Uterus (tissue), 4 donors: Measurements from ENCODE around the gene MBD3L5. TPM values are rescaled to one million over a fixed set of nuclear protein-coding genes. Genes with fewer than 3 reads are reported as not detected.
"Not testable (repeated sequence)": the region's sequence is repeated elsewhere in the genome, so short reads cannot be mapped to it uniquely, and the experiment has no call there.

Experiments used
- DNase-seq, 2 donors: peaks; one replicate each; pipeline ENCODE4 v3.0.0-alpha.2; 2019 to 2020
- H3K27ac ChIP-seq, 2 donors: fragments of 200-600 bp; sonication (generic); 1 replicate in 1 of 2; 2 replicates in 1 of 2; pipeline ENCODE4 v1.5.1; 2016 to 2018
- H3K27me3 ChIP-seq, 2 donors: fragments of 200-600 bp; sonication (generic); one replicate each; pipeline ENCODE4 v1.5.1; 2018 to 2019; ENCODE audit warnings: control low read depth in 1 of 2
- H3K36me3 ChIP-seq, 2 donors: fragments of 200-600 bp; sonication (generic); one replicate each; pipeline ENCODE4 v1.5.1; 2019; ENCODE audit warnings: control low read depth in 1 of 2
- H3K4me1 ChIP-seq, 2 donors: fragments of 200-600 bp; sonication (generic); one replicate each; pipeline ENCODE4 v1.5.1; 2018 to 2019; ENCODE audit warnings: control low read depth in 1 of 2
- H3K4me3 ChIP-seq, 2 donors: fragments of 200-600 bp; sonication (generic); 1 replicate in 1 of 2; 2 replicates in 1 of 2; pipeline ENCODE4 v1.5.1; 2018 to 2019; ENCODE audit warnings: mild to moderate bottlenecking in 1 of 2
- H3K9me3 ChIP-seq, 2 donors: fragments of 200-600 bp; sonication (generic); one replicate each; pipeline ENCODE4 v1.5.1; 2019; ENCODE audit warnings: control low read depth in 1 of 2
- POLR2A ChIP-seq, 2 donors: fragments of 450-650 bp; IDR thresholded peaks; one replicate each; pipeline ENCODE4 v1.6.1; 2016; ENCODE audit warnings: antibody characterized with exemption in 2 of 2, mild to moderate bottlenecking in 1 of 2, moderate library complexity in 1 of 2
- intact Hi-C: fragments of 100-400 bp; cut with DNase I; formaldehyde crosslinking; loops from one replicate; pipeline ENCODE4 v1.15.1; 2023; ENCODE audit warnings: low total_unique reads
- total RNA-seq, 4 donors: library from RNA; depleted of rRNA in 3 of 4; stranded (reverse); fragments of >200 nt in 3 of 4; gene quantifications; one replicate each; pipeline versions ENCODE4 v1.1.0 to v1.2.4, GENCODE V29; 2014 to 2023
- TF ChIP-seq, protein P1 (sequence below), 4 experiments: fragments of 200-600 bp in 2 of 4; fragments of 450-650 bp in 2 of 4; sonication (generic) in 2 of 4; IDR thresholded peaks; one replicate each; pipeline ENCODE4 v1.5.1; 2016 to 2019; ENCODE audit warnings: antibody characterized with exemption in 4 of 4, mild to moderate bottlenecking in 2 of 4, moderate library complexity in 1 of 4
- donor health status: DM: yes; HTN: yes; CAD: no.

MBD3L5 gene
- total RNA-seq, 4 donors from 2014 or later = not detected

DNA sequence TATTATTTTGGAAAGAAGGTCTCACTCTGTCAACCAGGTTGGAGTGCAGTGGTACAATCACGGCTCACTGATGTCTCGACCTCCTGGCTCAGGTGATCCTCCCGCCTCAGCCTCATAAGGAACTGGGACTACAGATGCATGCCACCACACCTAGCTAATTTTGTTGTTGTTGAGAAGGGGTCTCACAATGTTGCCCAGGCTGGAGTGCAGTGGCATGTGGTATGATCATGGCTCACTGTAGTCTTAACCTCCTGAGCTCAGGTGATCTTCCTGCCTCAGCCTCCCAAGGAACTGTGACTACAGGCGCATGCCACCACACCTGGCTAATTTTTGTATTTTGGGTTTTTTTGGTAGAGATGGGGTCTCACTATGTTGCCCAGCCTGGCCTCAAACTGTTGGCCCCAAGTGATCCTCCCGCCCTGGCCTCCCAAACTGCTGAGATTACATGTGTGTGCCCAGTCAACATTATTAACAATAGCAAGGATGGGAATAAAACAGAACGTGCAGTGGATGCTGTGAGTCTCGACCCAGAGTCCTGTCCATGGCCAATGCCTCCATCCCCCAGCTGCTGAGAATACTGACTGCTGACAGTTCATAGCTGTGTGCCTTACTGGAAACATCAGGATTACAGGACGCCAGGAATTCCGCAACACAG is 33.5 kb downstream of the MBD3L5 start:
- Histone ChIP-seq H3K27me3 (no peaks in the 10 kb centered on the region), H3K27ac (no peak overlapping the region), H3K9me3 (no peaks in the 10 kb centered on the region), H3K4me1 (no peaks in the 10 kb centered on the region), H3K36me3 (no peaks in the 10 kb centered on the region), H3K4me3 (no peak overlapping the region)
- intact Hi-C loops = no loop called here
- DNase-seq = no peak
- no peak for TF ChIP-seq POLR2A (IDR thresholded peaks at IDR 0.05)
- TF ChIP-seq, protein P1, sequence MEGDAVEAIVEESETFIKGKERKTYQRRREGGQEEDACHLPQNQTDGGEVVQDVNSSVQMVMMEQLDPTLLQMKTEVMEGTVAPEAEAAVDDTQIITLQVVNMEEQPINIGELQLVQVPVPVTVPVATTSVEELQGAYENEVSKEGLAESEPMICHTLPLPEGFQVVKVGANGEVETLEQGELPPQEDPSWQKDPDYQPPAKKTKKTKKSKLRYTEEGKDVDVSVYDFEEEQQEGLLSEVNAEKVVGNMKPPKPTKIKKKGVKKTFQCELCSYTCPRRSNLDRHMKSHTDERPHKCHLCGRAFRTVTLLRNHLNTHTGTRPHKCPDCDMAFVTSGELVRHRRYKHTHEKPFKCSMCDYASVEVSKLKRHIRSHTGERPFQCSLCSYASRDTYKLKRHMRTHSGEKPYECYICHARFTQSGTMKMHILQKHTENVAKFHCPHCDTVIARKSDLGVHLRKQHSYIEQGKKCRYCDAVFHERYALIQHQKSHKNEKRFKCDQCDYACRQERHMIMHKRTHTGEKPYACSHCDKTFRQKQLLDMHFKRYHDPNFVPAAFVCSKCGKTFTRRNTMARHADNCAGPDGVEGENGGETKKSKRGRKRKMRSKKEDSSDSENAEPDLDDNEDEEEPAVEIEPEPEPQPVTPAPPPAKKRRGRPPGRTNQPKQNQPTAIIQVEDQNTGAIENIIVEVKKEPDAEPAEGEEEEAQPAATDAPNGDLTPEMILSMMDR (IDR thresholded peaks at IDR 0.05) = no peak

DNA sequence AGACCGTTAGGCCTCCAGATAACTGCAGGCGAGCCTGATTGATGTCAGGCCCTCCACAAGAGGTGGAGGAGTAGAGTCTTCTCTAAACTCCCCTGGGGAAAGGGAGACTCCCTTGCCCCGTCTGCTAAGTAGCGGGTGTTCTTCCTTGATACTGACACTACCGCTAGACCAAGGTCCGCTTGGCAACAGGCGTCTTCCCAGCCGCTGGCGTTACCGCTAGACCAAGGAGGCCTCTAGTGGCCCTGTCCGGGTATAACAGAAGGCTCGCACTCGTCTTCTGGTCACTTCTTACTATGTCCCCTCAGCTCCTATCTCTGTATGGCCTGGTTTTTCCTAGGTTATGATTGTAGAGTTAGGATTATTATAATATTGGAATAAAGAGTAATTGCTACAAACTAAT is 36.7 kb downstream of the MBD3L5 start:
- H3K36me3 ChIP-seq, H3K27ac ChIP-seq, intact Hi-C loops, DNase-seq, H3K9me3 ChIP-seq, H3K4me1 ChIP-seq, H3K4me3 ChIP-seq, H3K27me3 ChIP-seq: not testable (repeated sequence)

DNA sequence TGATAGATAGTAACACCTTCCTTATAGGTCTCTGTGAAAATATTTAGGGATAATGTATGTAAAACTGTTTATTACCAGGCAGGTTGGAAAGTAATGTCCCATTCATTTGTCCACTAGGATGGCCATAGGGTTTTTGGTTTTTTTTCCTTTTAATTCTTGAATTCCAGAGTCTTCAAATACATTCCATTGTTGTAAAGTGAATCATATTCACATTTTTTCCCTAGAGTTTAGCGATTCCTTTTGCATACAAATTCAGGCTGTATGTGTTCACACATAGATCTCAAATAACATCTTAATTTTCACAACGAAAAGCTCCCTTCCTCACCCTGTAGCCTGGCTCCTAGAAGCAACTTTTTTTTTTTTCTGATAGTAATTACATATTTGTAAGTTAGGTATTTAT is 37.3 kb downstream of the MBD3L5 start:
- intact Hi-C loops = no loop called here
- H3K27ac ChIP-seq = no peak overlapping the region
- H3K9me3 ChIP-seq = no peaks in the 10 kb centered on the region
- no peak for DNase-seq
- no peaks in the 10 kb centered on the region for H3K4me1 ChIP-seq
- no peak overlapping the region for H3K4me3 ChIP-seq
- no peaks in the 10 kb centered on the region for H3K36me3 ChIP-seq
- TF ChIP-seq, protein P1 (IDR thresholded peaks at IDR 0.05) = no peak
- H3K27me3 ChIP-seq = no peaks in the 10 kb centered on the region

DNA sequence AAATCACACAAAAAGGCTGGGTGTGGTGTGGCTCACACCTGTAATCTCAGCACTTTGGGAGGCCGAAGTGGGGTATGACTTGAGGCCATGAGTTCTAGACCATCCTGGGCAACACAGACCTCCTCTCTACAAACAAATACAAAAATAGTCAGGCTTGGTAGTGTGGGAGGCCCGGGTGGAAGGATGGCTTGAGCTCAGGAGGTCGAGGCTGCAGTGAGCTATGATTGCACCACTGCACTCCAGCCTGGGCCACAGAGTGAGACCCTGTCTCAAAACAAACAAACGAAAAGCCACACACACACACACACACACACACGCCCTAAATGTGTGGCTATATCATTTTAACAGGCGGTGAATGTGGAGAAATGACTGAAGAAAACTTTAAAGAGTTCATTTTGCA is 38.2 kb downstream of the MBD3L5 start:
- Histone ChIP-seq H3K27me3 (no peaks in the 10 kb centered on the region), H3K36me3 (no peaks in the 10 kb centered on the region), H3K4me1 (no peaks in the 10 kb centered on the region), H3K27ac (peak overlapping the region; percentile 18 to 68), H3K4me3 (peak overlapping the region in 1 of 2 donors; percentile 91), H3K9me3 (no peaks in the 10 kb centered on the region)
- DNase-seq = no peak
- intact Hi-C loops = no loop called here
- TF ChIP-seq, protein P1 (IDR thresholded peaks at IDR 0.05) = no peak
- no peak for TF ChIP-seq POLR2A (IDR thresholded peaks at IDR 0.05)

DNA sequence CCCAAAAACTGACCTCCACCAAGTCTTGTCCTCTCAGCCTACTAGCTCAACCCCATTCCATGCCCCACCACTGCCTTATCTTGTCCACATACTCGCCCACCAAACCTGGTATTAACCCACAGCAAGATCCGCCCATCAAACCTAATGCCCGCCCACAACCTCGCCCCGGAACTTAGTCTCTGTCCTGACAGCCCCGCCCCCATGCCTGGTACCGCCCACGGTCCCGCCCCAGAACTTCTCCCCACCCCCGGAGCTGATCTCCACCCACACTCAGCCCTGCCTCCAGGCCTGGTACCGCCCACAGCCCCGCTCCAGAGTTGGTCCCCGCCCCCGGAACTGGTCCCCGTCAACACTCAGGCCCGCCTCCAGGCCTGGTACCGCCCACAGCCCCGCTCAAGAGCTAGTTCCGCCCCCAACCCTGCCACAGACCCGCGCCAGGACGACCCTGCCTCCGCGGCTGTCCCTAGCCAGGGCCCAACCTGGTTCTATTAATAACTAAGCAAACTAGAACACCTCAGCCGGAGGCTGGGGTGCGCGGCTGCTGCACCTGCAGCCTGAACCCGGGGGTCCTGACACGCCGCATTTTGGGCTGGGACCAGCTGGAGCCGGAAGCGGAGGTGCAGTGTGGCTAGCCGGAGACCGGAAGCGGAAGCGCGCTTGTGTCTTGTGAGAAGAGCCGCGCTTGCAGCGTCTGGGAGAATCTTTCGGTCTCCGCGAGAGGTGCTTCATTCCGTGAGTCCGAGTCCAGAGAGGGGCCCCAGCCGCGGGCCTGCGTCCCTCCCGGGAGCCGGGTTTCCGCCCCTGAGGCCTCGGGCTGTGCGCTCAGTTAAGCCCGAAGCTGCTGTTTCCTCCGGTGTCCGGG is 38.9 kb downstream of the MBD3L5 start, which contains the start of gene ZNF557:
Gene ZNF557 (plus strand): TSS at position 662 of the 862 bp plus-strand sequence. CDS start 5,372 bp downstream, outside the sequence.
- intact Hi-C loops = no loop called here
- TF ChIP-seq POLR2A (IDR thresholded peaks at IDR 0.05) = peak in 1 of 2 donors; percentile 42
- TF ChIP-seq, protein P1 (IDR thresholded peaks at IDR 0.05) = no peak

More for the DNA sequence above, 38.9 kb downstream of the MBD3L5 start, which contains the start of gene ZNF557:
- peak; percentile 98 to 99 for DNase-seq
- H3K27ac ChIP-seq = peak within 1 kb of the TSS; percentile 68 to 82
- no peaks in the 10 kb centered on the region for H3K4me1 ChIP-seq
- no peaks in the 10 kb centered on the region for H3K36me3 ChIP-seq
- no peaks in the 10 kb centered on the region for H3K9me3 ChIP-seq
- H3K27me3 ChIP-seq = no peaks in the 10 kb centered on the region
- peak within 1 kb of the TSS; percentile 67 to 91 for H3K4me3 ChIP-seq
